ENCODE results near the gene GZMM. TPM values are rescaled to one million over a fixed set of nuclear protein-coding genes. Genes with fewer than 3 reads are reported as not detected.

GZMM gene
- total RNA-seq, 1 experiment from 2014 or later = not detected

- Histone ChIP-seq H3F3A (ENCODE audit: low read length, unreplicated experiment) (no peaks in the 10 kb centered on the region), H3K4me3 (ENCODE audit: low read length) (no peak overlapping the region), H3K9me2 (replicated peaks; ENCODE audit: low read length) (no peaks in the 10 kb centered on the region), H3K79me2 (ENCODE audit: low read length) (no peaks in the 10 kb centered on the region), H3K9me3 (ENCODE audit: low read length) (no peaks in the 10 kb centered on the region), H3K9ac (ENCODE audit: low read length) (no peak overlapping the region), H3K27me3 (ENCODE audit: low read length) (no peaks in the 10 kb centered on the region), H3K36me3 (ENCODE audit: low read depth, low read length) (no peaks in the 10 kb centered on the region), H3K4me1 (ENCODE audit: insufficient read depth, low read length) (no peaks in the 10 kb centered on the region), H2AFZ (ENCODE audit: low read length) (no peak overlapping the region), H4K20me1 (ENCODE audit: low read length) (no peaks in the 10 kb centered on the region), H3K4me2 (ENCODE audit: low read length) (no peak overlapping the region), H3K27ac (ENCODE audit: low read length) (no peak overlapping the region)
- TF ChIP-seq EZH2phosphoT487 (IDR thresholded peaks at IDR 0.05; ENCODE audit: borderline replicate concordance, low read length) (no peak), EZH2 (IDR thresholded peaks at IDR 0.05; ENCODE audit: low read length, unreplicated experiment) (no peak), CTCF (conservative IDR thresholded peaks at IDR 0.05; ENCODE audit: low read depth, low read length) (no peak)
- no TSS peak for BruUV-seq (replicated peaks)
- DNase-seq = no peak
- no peak for ATAC-seq
- POLR2A ChIA-PET (ENCODE audit: unreplicated experiment) = no interaction called here
- intact Hi-C loops (cut with micrococcal nuclease) = no loop called here
- CTCF ChIA-PET = no interaction called here
These were observed 46.9 kb upstream of the GZMM start for GRCh38 chr19:496986-497385.

- H3K9me2 ChIP-seq (replicated peaks; ENCODE audit: low read length) = no peaks in the 10 kb centered on the region
- TF ChIP-seq EZH2 (IDR thresholded peaks at IDR 0.05; ENCODE audit: low read length, unreplicated experiment) (no peak), EZH2phosphoT487 (IDR thresholded peaks at IDR 0.05; ENCODE audit: borderline replicate concordance, low read length) (no peak), CTCF (conservative IDR thresholded peaks at IDR 0.05; ENCODE audit: low read depth, low read length) (no peak)
- H3K27ac ChIP-seq (ENCODE audit: low read length) = no peak overlapping the region
- ChIA-PET CTCF (interaction anchor here (0.9 kb wide), 1 partner anchor 9 kb away, joined by 4 read pairs; no protein-coding TSS in a partner anchor), POLR2A (ENCODE audit: unreplicated experiment) (no interaction called here)
- H3K4me3 ChIP-seq (ENCODE audit: low read length) = no peak overlapping the region
- no peak for DNase-seq
- no peak overlapping the region for H3K4me2 ChIP-seq (ENCODE audit: low read length)
- ATAC-seq = no peak
- H2AFZ ChIP-seq (ENCODE audit: low read length) = no peak overlapping the region
- no peaks in the 10 kb centered on the region for H3F3A ChIP-seq (ENCODE audit: low read length, unreplicated experiment)
- H3K79me2 ChIP-seq (ENCODE audit: low read length) = no peaks in the 10 kb centered on the region
- intact Hi-C loops (cut with micrococcal nuclease) = no loop called here
- H3K36me3 ChIP-seq (ENCODE audit: low read depth, low read length) = no peaks in the 10 kb centered on the region
- H3K4me1 ChIP-seq (ENCODE audit: insufficient read depth, low read length) = no peaks in the 10 kb centered on the region
- H3K27me3 ChIP-seq (ENCODE audit: low read length) = no peaks in the 10 kb centered on the region
- no peak overlapping the region for H3K9ac ChIP-seq (ENCODE audit: low read length)
- no TSS peak for BruUV-seq (replicated peaks)
- no peaks in the 10 kb centered on the region for H3K9me3 ChIP-seq (ENCODE audit: low read length)
- no peaks in the 10 kb centered on the region for H4K20me1 ChIP-seq (ENCODE audit: low read length)
These were observed 46.4 kb upstream of the GZMM start for GRCh38 chr19:497491-497868.

- no peaks in the 10 kb centered on the region for H3K4me1 ChIP-seq (ENCODE audit: insufficient read depth, low read length)
- no peak overlapping the region for H3K4me2 ChIP-seq (ENCODE audit: low read length)
- H3K9me3 ChIP-seq (ENCODE audit: low read length) = no peaks in the 10 kb centered on the region
- H3K27ac ChIP-seq (ENCODE audit: low read length) = no peak overlapping the region
- no TSS peak for BruUV-seq (replicated peaks)
- intact Hi-C loops (cut with micrococcal nuclease) = no loop called here
- H3K27me3 ChIP-seq (ENCODE audit: low read length) = no peaks in the 10 kb centered on the region
- no peaks in the 10 kb centered on the region for H3K36me3 ChIP-seq (ENCODE audit: low read depth, low read length)
- peak; percentile 46 for ATAC-seq
- no peak overlapping the region for H2AFZ ChIP-seq (ENCODE audit: low read length)
- no peaks in the 10 kb centered on the region for H3F3A ChIP-seq (ENCODE audit: low read length, unreplicated experiment)
- ChIA-PET POLR2A (ENCODE audit: unreplicated experiment) (no interaction called here), CTCF (interaction anchor here (0.9 kb wide), 1 partner anchor 9 kb away, joined by 4 read pairs; no protein-coding TSS in a partner anchor)
- TF ChIP-seq EZH2phosphoT487 (IDR thresholded peaks at IDR 0.05; ENCODE audit: borderline replicate concordance, low read length) = no peak
- no peak for TF ChIP-seq CTCF (conservative IDR thresholded peaks at IDR 0.05; ENCODE audit: low read depth, low read length)
- no peak for TF ChIP-seq EZH2 (IDR thresholded peaks at IDR 0.05; ENCODE audit: low read length, unreplicated experiment)
- H3K4me3 ChIP-seq (ENCODE audit: low read length) = no peak overlapping the region
- H4K20me1 ChIP-seq (ENCODE audit: low read length) = no peaks in the 10 kb centered on the region
- H3K9me2 ChIP-seq (replicated peaks; ENCODE audit: low read length) = no peaks in the 10 kb centered on the region
- H3K9ac ChIP-seq (ENCODE audit: low read length) = no peak overlapping the region
- DNase-seq = no peak
- no peaks in the 10 kb centered on the region for H3K79me2 ChIP-seq (ENCODE audit: low read length)
These were observed 45.9 kb upstream of the GZMM start for GRCh38 chr19:497869-498510.

Data from PC-3 (cell line).